ENCODE results near the gene SGMS1. TPM values are rescaled to one million over a fixed set of nuclear protein-coding genes. Genes with fewer than 3 reads are reported as not detected.

SGMS1 gene
- total and polyA plus RNA-seq, 12 donors: 7.3 to 24.3 (median 17.1) TPM

- intact Hi-C loops (cut with DNase I): loop anchor here in 9 of 10 donors (1.0 to 10.0 kb wide), 7 partner anchors 11 to 345 kb away; no protein-coding TSS in a partner anchor
- peaks cover 0 to 25% (median 0%) of the 10 kb centered on the region in 9 donors for H3K36me3 ChIP-seq
- H3K27ac ChIP-seq: no peak overlapping the region
- H3K9me3 ChIP-seq: no peaks in the 10 kb centered on the region
- no peaks in the 10 kb centered on the region for H3K27me3 ChIP-seq
- TF ChIP-seq CTCF (IDR thresholded peaks at IDR 0.05): no peak
- WGBS, 2 donors: 71 to 72% methylated on average over 3 of the region's 3 CpGs
- no peak for DNase-seq
- H3K4me1 ChIP-seq: peaks cover 0 to 11% (median 9%) of the 10 kb centered on the region in 9 donors
- H3K4me3 ChIP-seq: no peak overlapping the region
- ATAC-seq: no peak
Observed at GRCh38 chr10:50629495-50630122, 5.9 kb upstream of the SGMS1 start.

GRCh38 chr10:50627896-50628295 is 4.1 kb upstream of the SGMS1 start:
- DNase-seq (no peak), ATAC-seq (no peak)
- no peak overlapping the region for H3K4me3 ChIP-seq
- WGBS, 2 donors: 91% methylated on average over 4 of the region's 4 CpGs
- TF ChIP-seq CTCF (IDR thresholded peaks at IDR 0.05): no peak
- peaks cover 0 to 25% (median 0%) of the 10 kb centered on the region in 9 donors for H3K36me3 ChIP-seq
- H3K27ac ChIP-seq: no peak overlapping the region
- H3K9me3 ChIP-seq: no peaks in the 10 kb centered on the region
- intact Hi-C loops (cut with DNase I): loop anchor here in 9 of 10 donors (5.0 to 10.0 kb wide), 5 partner anchors 203 to 336 kb away; no protein-coding TSS in a partner anchor
- peaks cover 0 to 11% (median 10%) of the 10 kb centered on the region in 9 donors for H3K4me1 ChIP-seq
- no peaks in the 10 kb centered on the region for H3K27me3 ChIP-seq

- no peak for ATAC-seq
- TF ChIP-seq CTCF (IDR thresholded peaks at IDR 0.05): no peak
- H3K4me1 ChIP-seq: peaks cover 0 to 11% (median 10%) of the 10 kb centered on the region in 9 donors
Observed at GRCh38 chr10:50627443-50627842, 3.7 kb upstream of the SGMS1 start.

GRCh38 chr10:50625649-50626132 is 1.9 kb upstream of the SGMS1 start:
- H3K36me3 ChIP-seq: peaks cover 0 to 23% (median 0%) of the 10 kb centered on the region in 9 donors
- WGBS, 2 donors: 4 to 6% methylated on average over 6 of the region's 6 CpGs
- no peak for TF ChIP-seq CTCF (IDR thresholded peaks at IDR 0.05)
- H3K9me3 ChIP-seq: no peaks in the 10 kb centered on the region
- no peak for ATAC-seq
- peak overlapping the region; percentile 98 to 100 (median 99) for H3K27ac ChIP-seq
- intact Hi-C loops (cut with DNase I): loop anchor here in 9 of 10 donors (2.0 to 10.0 kb wide), 8 partner anchors 69 to 333 kb away; no protein-coding TSS in a partner anchor
- peaks cover 0 to 24% (median 22%) of the 10 kb centered on the region in 9 donors for H3K4me1 ChIP-seq
- no peak for DNase-seq
- H3K27me3 ChIP-seq: no peaks in the 10 kb centered on the region
- peak overlapping the region; percentile 45 to 99 (median 89) for H3K4me3 ChIP-seq

More at GRCh38 chr10:50627443-50627842, 3.7 kb upstream of the SGMS1 start:
- no peak for DNase-seq
- Histone ChIP-seq H3K27me3 (no peaks in the 10 kb centered on the region), H3K9me3 (no peaks in the 10 kb centered on the region), H3K27ac (no peak overlapping the region), H3K36me3 (peaks cover 0 to 25% (median 0%) of the 10 kb centered on the region in 9 donors), H3K4me3 (no peak overlapping the region)
- WGBS, 2 donors: 97 to 100% methylated on average over 1 of the region's 1 CpG
- intact Hi-C loops (cut with DNase I): loop anchor here in 9 of 10 donors (5.0 to 10.0 kb wide), 5 partner anchors 203 to 335 kb away; no protein-coding TSS in a partner anchor

Data from heart right ventricle (tissue), 16 donors.